CD4-positive, alpha-beta T cell treated with Interleukin-2 at 100 ng/mL for 4 hours (primary cell): Measurements from ENCODE around the gene RRP1.

ENCODE experiments used
- DNase-seq: peaks from one replicate; pipeline ENCODE4 v3.0.0-alpha.2; 2020; ENCODE audit warnings: low spot score

The RRP1 gene, protein sequence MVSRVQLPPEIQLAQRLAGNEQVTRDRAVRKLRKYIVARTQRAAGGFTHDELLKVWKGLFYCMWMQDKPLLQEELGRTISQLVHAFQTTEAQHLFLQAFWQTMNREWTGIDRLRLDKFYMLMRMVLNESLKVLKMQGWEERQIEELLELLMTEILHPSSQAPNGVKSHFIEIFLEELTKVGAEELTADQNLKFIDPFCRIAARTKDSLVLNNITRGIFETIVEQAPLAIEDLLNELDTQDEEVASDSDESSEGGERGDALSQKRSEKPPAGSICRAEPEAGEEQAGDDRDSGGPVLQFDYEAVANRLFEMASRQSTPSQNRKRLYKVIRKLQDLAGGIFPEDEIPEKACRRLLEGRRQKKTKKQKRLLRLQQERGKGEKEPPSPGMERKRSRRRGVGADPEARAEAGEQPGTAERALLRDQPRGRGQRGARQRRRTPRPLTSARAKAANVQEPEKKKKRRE

DNA sequence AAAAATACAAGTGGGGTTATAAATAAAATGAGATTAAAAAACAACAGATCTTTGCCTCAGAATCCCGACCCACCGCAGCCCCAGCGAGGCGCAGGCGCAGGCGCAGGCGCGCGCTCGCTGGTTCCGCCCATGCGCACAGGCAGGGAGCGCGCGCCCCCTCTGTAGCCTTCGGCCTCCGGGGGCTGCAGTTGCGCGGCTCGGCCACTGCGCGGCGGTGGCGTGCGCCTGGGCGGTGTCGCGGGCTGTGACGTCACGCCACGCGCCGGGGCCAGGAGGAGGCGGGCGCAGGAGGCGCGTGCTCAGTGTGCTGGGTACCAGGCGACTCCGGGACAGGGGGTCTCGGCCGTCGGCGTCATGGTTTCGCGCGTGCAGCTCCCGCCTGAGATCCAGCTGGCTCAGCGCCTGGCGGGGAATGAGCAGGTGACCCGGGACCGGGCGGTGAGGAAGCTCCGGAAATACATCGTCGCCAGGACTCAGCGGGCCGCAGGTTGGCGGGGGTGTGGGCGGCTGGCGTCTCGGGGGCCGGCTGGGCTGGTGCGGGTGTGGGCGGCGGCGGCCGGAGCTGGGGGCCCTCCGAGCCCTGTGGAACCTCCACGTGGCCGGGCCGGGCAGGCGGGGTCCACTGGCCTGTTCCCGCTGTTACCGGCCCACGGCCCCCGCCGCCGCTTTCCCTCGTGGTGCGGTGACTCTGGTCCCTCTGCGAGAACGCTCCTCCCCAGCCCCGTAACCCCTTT, at the start of gene RRP1:
RRP1 (plus strand) TSS at position 302 of the 734 bp plus-strand sequence; CDS start at position 355, 53 bp downstream.
- DNase-seq, result peak; percentile 94

DNA sequence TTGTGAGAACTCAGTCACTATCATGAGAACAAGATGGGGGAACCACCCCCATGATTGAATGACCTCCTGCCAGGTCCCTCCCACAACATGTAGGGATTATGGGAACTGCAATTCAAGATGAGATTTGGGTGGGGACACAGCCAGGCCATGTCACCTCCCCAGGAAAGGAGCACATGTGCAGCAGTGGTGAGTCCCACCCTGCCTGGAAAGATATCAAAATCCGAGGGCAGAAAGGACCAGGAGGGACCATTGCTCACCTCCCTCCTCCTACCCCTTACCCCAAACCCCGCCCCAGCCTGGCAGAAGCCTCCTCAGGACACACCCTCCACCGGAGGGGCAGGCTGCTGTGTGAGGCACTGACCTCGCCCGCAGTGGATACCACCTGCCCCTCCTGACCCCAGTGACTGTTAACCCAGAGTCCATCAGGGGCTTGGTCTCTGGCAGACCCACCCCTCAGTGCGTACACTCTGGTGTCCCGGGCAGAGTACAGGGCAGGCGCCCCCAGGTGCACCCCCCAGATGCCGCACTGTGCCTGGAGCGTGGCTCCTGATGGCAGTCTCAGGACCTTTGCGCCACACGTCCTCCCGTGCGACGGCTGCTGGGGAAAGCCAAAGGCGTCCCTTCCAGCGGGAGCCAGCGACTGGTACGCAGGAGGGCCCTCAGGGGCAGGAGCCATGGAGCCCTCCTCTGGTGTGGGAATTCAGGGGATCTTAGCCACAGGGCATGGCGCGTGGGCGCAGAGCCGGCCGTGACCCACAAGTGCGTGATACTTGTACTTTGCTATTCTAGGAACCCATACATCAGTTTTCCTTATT, 49.5 kb upstream of the RRP1 start:
- no peak for DNase-seq

DNA sequence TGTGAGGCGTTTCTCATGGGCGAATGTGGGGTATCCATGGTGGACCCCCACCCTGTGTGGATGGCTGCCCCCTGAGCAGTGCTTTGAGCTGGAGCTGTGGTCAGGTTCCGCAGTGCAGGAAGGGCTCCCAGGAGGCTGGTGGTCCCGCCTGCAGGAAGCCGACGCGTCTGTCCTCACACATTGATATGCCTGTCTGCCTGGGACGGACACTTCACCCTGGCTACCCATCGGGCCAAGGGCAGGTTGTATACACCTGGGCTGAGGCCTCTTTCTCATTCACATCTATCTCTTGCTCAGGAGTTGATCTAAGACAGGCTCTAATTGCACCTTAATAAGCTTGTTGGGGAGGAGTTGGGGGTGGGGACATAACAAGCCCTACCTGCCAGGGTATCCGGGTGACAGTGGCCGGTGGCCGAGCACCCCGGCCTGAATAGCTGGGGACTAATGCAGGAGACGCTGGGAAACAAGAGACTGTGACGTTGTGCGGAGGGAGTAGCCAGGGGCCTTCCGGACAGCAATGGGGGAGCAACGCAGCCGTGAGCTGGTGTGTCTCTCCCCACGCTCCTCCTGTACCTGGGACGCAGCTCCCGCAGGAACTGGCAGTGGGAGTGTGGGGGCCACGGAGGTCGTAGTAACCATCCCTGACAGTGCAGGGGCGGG, 48.8 kb upstream of the RRP1 start:
- DNase-seq, result no peak

DNA sequence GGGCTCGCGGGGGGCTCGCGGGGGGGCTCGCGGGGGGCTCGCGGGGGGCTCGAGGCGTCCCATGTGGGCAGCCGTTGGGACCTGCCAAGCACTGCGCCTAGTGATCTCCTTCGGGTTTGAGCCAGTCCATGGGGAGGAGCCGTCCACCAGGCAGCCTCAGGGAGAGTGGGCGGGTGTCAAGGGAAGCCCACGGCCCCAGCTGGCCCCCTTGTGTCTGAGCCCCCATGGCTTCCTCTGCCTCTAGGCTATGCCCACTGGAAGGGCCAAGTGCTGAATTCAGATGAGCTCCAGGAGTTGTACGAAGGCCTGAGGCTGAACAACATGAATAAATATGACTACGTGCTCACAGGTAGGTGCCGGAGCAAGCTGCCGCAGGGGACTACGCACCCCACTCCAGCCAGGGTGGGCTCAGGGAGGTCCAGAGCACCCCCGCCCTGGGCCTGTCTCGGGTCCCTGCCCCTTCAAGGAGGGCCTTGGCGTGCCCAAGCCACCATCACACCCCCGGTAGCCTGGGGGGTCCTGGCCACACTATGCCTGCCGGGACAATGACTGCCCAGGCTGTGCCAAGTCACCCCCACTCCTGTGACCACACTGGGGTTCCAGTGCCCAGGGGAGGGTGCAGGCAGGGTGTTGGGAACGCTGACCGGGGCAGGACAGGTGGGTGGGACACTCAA, 47.8 kb upstream of the RRP1 start:
- no peak for DNase-seq

DNA sequence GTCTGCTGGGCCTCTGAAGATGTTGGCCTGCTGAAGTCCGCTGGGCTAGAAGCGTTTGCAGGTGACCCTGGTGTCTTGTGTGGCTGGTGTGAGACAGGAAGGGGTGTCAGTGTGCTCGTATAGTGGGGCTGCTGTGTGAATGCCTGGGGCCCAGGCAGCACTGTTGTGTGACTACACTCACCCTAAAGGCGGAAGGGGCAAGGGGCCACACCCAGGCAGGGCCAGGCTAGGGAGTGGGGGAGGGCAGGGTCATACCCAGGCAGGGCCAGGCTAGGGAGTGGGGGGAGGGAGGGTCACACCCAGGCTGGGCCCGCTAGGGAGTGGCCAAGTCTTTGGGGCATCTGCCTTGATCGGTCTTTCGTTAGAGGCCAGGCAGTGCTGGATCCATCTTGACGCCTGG, 45.4 kb upstream of the RRP1 start:
- DNase-seq, result no peak

DNA sequence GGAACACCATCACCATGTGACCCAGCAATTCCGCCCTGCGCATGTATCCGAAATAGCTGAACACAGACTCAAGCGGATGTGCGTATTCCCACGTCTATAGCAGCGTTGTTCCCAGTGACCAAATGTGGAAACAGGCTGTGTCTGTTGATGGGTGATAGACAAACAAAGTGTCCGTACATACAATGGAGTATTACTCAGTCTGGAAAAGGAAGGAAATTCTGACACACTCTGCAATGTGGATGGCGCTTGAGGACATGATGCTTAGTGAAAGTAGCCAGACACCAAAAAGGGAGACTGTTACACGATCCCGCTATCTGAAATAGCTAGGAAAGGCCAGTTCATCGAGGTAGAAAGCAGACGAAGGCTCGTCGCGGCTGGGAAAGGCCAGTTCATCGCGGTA, 44.7 kb upstream of the RRP1 start:
- no peak for DNase-seq

DNA sequence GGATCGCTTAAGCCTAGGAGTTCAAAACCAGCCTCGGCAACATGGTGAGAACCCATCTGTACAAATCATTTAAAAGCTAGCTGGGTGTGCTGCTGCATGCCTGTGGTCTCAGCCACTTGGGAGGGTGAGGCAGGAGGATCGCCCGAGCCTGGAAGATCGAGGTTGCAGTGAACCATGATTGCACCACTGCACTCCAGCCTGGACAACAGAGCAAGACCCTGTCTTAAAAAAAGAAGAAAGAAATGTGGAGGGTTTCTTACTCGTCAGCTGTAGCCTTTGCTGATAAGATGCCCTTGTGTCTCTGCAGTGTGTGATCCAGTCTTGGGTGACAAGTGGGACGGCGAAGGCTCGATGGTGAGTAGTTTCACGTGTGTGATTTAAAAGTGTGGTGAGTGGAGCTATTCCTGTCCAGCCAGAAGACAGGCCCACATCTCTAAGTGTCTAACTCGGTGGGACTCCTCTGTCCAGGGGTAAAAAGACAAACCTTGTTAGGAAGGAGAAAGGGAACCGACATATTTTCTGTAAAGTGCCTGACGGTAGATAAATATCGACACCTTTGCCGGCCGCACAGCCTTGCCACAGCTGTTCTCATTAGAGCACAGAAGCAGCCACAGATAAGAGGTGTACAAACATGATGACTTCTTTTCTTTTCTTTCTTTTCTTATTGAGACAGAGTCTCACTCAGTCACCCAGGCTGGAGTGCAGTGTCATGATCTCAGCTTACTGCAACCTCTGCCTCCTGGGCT, 43.4 kb upstream of the RRP1 start:
- no peak for DNase-seq

DNA sequence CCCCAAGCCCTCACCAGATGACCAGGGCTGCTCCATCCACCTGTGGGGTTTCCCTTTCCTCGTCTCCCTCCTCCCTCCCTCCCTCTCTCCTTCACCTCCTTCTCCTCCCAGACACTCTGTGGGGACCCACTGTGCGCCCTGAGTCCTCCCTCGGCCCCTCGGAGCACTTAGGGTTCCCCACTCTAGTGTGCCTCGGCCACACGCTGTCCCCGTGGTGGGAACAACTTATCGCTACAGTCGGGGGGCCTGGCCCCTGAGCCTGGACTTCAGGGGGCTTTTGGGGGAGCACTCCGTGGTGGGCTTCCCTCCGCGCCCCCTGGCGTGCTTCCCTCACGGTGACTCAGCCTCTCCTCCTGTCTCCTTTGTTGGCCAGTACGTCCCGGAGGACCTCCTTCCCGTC, 40.8 kb upstream of the RRP1 start:
- no peak for DNase-seq

DNA sequence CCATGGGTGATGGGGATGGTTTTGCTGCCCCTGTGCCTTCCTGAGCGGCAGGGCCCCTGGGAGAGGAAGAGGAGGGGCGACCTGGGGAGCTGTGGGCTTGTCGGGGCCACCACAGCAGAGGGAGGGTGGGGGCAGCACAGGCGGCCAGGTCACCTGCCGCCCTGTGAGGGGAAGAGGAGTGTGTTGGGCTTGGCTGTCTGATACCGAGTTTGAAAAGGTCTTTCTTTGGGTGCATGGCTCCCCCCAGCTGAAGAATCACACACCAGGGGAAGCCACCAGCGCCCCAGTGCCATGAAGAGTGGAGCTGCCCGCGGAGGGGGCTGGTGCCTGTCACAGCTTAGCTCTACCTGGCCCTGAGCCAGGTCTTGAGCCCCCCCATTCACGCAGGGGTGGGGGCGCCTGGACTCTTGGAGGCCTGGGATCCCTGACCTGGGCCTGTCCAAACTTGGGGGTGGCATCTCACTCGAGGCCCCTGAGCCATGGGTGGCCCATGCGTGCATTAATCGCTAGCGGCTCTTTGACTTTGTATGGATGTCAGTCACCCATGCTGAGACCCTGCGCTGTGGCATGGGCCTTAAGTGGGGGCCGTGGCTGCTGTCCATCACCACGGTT, 39.6 kb upstream of the RRP1 start:
- no peak for DNase-seq

DNA sequence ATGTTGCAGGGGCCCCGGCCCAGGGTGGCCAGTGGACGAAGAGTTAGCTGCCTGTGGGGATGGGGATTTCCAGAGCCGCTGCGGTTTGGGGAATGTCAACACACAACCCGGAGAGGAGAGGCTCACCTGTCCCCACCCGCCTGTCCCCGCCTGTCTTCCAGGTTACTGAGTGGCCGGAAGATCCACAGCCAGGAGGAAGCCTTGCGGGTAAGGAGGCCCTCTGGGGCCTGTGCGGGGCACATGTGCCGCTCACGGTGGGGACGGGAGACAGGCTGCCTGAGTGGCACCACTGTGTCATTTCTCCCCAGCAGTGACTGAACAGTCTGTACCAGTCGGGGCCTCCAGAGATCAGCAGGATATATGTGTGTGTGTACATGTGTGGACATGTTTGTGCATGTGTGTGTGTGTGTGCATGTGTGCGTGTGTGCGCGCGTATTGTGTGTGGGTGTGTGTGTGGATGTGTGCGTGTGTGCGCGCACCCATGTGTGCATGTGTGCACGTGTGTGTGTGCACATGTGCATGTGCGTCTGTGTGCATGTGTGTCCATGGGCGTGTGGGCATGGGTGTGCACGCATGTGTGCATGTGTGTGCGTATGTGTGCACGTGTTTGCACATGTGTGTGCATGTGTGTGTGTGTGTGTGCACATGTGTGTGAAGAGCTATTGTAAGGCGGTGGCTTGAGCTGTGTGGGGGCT, 38.9 kb upstream of the RRP1 start:
- no peak for DNase-seq

DNA sequence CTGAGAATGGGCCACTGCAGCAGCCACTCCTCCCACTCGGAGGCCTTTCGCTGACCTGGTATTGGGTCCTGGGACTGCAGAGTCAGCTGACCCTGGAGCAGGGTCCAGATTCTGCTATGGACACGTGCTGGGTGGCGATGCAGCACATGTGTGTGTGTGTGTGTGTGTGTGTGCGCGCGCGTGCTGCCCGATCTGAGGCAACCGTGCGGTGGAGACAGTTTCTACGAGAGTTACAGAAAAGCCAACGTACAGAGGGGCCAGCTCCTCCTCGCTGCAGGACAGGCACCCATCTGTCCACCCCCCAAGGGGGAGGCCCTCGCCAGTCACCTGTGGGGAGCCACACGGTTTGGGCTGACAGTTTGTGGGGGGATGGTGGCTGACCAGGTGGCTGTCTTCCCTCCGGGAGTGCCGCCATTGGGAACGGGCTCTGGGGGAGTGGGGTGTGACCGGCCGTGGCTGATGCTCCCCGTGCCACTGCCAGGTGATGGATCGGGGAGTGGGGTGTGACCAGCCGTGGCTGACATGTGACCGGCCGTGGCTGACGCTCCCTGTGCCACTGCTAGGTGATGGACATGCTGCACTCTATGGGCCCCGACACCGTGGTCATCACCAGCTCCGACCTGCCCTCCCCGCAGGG, 37.3 kb upstream of the RRP1 start:
- no peak for DNase-seq

DNA sequence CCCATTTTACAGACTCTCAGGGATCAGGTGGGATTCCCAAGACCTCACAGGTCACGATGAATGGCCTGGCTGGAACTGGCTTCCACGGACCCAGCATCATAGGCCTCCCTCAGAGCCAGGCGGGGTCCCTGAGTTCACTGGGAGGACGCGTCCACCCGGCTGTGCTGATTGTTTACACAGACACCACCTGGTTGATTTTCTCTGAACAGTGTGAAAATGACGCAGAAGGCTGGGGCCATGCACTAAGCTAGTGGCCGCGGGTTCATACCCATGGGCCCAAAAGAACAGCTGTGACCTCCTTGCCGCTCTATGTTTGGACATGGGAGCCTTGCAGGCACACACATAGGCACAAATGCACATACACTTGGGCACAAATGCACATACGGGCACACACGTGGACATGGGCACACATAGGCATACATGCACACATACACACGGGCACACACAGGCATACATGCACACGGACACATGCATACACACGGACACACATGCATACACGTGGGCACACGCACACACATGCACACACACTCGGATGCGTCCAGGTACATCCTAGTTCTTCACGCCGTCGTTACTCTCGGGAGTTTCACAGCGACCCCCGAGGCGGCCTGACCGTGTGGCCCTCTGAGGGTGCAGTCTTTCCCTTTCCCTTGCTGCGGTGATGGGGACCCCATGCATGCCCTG, 36.5 kb upstream of the RRP1 start:
- no peak for DNase-seq

DNA sequence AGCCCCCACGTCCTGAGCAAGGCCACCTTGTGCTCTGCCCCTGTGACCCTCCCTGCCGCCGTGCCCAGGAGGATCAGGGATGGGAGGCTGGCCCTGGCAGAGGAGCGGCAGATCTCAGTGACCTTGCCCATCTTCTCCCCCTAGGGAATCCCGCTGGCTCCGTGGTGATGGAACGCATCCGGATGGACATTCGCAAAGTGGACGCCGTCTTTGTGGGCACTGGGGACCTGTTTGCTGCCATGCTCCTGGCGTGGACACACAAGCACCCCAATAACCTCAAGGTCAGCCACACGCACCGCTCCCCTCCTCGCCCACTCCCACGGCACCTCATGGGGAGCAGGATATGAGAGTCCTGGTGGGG, 36.0 kb upstream of the RRP1 start:
- no peak for DNase-seq

DNA sequence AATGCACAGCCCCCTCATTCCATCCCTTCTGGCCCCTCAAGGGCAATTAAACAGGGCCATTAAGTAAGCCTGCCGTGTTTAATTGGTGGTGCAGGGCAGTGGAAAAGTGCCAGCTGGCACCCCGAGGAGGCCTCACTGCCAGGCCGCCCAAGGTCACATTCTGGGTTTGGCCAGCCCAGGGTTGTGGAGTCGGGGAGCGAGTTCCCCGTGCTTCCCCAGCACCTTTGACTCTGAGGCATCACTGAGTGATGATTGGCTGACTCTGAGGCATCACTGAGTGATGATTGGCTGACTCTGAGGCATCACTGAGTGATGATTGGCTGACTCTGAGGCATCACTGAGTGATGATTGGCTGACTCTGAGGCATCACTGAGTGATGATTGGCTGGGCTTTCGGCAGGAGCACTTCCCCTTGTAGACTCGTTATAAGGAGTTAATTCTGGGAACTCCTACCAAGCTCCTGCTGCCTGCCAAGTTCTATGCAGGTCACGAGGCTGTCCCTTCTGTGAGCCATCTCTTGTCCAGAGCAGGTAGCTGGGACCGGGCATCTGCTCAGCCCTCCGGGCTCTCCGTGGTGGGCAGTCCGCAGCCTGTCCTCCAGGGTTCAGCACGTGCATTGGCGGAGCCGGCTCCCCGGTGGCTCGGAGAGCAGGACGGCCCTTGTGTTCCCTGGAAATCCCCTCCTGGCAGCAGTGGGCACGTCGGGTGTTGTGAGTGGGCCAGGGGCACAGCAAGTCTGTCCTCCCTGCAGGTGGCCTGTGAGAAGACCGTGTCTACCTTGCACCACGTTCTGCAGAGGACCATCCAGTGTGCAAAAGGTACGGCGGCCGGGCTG, 34.2 kb upstream of the RRP1 start:
- DNase-seq, result no peak

DNA sequence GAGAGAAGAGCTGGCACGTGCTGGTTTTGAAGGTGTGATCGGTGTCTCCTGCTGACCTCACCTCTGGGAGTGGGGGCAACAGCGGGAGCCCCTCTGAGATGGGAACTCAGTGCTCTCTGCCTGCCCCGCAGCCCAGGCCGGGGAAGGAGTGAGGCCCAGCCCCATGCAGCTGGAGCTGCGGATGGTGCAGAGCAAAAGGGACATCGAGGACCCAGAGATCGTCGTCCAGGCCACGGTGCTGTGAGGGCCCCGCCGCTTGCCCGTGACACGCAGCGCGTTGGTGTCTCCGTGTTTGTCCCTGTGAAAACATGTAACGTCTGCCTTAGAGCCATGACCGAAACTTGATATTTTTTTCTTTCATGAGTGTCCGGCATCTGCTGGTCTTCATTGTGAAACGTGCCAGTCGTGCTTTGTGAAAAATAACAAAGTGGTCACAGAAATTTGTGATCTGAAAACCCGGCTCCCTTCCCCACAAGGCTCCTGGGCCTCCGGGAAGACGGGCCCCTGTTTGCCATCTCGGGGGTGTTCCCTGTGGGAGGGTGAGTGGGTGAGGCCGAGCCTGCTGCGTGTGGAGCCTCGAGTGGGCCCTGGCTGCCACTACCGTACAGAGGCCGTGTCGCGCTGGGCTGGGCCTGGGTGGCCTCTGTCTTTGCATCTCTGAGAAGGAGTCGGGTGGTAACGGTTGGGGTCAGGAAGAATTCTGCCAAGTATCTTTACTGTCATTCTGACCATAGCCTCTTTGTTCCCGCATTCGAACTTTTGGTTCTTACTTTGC, 33.4 kb upstream of the RRP1 start:
- DNase-seq, result no peak

DNA sequence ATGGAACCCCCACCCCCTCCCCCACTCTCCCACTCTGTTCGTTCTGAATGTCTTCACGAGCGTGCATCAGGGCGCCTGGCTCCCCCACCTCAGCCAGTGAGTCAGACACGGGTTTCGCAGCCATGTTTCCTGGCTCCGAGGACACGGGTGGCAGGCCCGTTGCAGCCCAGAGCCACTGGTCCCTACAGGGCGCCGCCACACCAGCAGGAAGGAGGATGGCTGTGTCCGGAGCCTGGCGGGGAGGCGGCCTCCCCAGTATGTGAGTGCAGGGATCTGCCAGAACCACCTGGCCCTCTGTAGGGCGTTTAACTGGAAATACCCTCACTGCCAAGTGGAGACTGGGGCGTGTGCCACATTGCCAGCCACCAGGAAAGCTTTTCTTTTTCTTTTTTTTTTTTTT, 31.8 kb upstream of the RRP1 start:
- no peak for DNase-seq

DNA sequence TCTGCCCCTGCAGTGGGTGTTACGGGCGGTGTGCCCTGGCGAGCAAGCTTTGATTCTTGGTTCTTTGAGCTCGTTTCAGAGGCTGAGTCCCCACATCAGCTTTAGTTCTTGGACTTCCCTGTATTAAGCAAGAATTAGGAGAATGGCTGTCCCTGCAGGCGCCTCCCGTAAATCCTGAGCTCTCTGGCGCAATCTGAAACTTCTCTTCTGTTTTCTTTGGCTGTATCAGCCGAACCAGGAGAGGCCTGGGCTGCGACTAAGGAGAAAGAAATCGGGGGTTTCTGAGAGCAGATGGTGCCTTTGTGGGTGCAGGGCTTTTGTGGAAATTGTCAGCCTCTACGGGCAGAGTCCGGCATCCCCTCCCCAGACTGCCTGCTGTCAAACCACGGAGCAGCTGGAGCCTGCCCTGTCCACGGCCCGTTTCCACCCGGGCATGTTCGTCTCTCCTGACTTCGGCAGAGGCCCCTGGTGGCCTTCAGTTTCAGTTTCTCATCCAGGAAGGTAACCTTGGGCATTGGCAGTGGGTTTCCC, 31.2 kb upstream of the RRP1 start:
- DNase-seq, result no peak
